ENCODE measurements around the gene PDLIM3.

DNA sequence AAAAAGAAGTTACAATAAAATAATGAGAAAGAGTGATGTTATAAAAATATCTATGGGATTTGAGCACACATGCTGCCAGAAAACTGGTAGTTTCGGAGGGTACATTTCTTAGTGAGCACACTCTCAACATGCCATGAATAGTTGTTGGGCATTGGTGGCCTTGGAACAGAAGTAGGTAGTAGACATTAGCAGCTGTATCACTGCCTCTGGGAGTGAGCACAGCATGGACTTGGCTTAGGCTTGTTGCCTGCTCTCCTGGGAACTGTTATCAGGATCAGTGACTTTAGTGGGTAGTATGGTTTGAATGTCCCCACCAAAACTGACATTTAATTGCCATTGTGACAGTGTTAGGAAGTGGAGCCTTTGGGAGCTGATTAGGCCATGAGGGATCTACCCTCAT, 13.3 kb upstream of the PDLIM3 start:
- TF ChIP-seq GATA2 (IDR thresholded peaks at IDR 0.05; ENCODE audit: low read depth, low read length) (no peak), GATA3 (IDR thresholded peaks at IDR 0.05; ENCODE audit: low read depth, low read length) (no peak)
